HG03159 (cell line): ENCODE measurements around the gene CTSZ.
A peak's percentile ranks its signal among the peaks of the same experiment; 100 is the strongest.
"Not testable (repeated sequence)": the region's sequence is repeated elsewhere in the genome, so short reads cannot be mapped to it uniquely, and the experiment has no call there.

Experiments
- ATAC-seq: cut with Tn5 transposase; IDR thresholded peaks from one replicate; pipeline ENCODE4 v1.9.1; 2021; ENCODE audit warnings: mild to moderate bottlenecking, moderate library complexity; ENCODE audit not compliant: unreplicated experiment

The CTSZ gene

DNA sequence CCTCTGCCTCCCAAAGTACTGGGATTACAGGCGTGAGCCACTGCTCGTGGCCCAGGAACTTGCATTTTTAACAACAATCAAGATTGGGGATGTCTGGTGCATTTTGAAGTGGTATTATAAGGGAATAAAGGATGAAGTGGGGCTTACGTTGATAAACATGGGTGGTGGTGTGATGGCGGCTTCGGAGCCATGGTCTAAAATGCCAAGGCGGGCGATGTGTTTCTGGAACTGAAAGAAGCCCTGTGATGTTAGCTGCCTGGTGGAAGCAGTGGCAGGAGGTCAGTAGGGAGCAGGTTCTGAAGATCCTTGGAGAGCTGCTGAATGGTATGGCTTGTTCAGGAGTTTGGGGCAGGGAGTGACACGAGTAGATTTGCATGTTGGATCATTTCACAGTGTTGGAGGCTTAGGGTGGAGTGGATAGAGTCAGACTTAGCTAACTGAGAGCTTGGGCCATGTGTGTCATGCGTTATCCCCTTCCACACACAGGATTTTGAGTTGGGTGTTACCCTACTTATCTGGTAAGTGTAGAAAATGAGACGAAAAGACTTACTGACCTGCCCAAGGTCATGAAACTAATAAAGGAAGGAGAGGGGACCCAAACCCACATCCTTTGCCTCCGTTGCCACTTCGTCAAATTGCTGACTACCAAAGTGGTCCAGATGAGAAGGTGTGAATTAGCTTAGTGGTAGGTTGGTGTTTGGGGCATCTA lies 24.5 kb downstream of the CTSZ start:
- no peak for ATAC-seq

- peak; percentile 8 for ATAC-seq
These were observed 25.3 kb downstream of the CTSZ start for GRCh38 chr20:58981628-58982364.

DNA sequence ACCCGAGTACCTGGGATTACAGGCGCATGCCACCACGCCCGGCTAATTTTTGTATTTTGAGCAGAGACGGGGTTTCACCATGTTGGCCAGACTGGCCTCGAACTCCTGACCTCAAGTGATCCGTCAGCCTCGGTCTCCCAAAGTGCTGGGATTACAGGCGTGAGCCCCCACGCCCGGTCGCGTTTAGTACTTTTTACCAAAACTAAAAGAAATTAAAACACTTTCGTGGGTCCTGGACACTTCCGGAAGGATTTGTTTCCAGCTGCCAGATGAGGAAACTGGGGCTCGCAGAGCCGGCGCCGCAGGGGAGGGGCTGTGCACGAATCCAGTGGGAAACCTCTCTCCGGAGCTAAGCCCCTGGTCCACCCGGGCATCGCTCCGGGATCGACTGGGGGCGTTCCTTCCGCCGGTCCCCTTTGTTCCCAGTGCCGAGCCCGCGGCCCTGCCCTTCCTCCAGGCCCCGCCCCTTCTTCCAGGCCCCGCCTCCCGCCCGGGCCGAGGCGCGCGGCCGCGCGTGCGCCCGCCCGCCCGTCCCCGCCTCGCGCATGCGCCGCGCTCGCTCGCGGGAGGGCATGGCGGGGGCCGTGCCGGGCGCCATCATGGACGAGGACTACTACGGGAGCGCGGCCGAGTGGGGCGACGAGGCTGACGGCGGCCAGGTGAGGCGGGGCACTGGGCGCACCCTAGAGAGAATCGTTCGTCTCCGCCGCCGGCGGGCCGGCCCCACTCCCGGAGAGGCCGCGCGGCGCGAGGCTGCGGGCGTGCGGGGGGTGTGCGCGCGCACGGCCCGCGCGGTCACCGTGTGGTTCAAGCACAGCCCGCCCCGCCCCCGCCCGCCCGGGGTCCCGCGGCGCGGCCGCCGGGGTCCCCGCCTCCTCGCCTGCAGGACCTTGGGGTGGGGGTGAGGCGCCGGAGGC lies 26.1 kb downstream of the CTSZ start, which contains the start of gene NELFCD:
Gene NELFCD (plus strand): TSS at position 546 of the 917 bp plus-strand sequence. CDS start 54 bp downstream, at position 600.
- peak; percentile 68 for ATAC-seq

DNA sequence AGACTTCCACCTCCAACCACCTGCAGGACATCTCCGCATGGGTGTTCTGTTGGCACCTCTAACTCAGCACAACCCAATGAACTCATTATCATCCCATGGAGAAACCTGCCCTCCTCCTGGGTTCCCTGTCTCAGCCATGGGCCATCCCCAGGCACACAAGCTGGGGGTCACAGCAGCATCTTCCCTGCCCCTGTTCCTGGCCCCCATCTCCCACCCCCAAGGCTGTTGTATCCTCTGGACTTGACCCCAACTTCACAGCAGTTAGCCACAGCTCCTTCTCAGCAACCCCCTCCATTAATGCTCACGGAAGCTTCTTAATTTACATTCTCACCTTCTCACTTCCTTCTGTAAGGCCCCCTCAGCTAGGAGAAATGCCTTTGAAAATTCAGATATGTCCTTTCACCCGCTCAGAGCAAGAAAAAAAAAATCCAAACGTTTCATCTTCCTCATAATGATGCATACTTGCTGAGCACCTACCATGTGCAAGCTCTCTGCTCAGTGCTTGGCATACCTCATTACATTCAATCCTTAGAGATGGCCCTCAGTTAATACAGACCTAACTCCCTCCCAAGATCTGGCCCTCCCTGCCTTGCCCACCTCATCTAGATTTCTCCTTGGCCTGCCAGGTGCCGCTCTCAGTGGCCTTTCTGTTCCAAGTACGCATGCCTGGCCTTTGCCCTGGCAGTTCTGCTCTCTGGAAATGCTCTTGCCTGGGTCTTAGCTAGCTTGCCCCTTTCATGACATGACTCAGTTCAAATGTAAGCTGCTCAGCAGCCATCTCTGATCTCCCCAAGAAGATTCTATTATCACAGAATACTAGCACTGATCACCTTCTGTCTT lies 28.5 kb downstream of the CTSZ start:
- no peak for ATAC-seq

GRCh38 chr20:58976061-58976730 lies 30.9 kb downstream of the CTSZ start:
- ATAC-seq: no peak

- ATAC-seq: no peak
These were observed 31.7 kb downstream of the CTSZ start for GRCh38 chr20:58975353-58975752.

- ATAC-seq: no peak
These were observed 33.2 kb downstream of the CTSZ start for GRCh38 chr20:58973866-58974265.

DNA sequence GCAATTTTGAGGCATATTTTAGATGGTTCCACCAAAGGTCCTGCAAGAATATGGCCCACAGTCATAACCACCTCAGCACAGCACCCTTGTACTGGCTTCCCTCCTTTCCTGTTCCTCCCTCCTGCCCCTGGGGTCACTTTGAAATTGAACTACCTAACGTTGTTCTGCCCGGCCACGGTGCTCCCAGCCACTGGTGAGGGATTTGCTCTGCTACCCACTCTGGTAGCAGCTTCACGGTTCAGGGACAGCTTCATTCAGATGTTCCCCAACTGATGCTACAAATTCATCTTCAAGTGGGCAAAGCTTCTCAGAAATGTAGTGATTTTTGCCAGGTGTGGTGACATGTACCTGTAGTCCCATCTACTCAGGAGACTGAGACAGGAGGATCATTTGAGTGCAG lies 33.9 kb downstream of the CTSZ start:
- ATAC-seq: no peak

DNA sequence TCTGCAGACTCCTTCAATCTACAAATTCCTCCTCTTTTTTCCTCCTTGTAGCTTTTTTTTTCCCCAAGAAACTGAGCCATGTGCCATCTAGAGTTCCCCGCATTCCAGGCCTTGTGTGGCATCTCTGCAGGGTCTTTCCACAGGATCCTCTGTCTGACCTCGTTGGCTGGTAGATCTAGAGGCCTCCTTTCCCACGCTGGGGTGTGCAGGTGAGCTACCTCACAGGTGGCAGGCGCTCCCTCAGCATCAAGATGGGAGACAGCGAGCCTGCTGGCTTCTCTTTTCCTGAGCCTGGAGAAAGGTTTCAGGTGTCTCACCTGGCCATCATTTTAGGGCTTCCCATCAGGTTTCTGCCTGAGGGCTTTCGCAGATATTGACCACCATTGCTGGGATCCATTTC lies 35.6 kb downstream of the CTSZ start:
- ATAC-seq: no peak

DNA sequence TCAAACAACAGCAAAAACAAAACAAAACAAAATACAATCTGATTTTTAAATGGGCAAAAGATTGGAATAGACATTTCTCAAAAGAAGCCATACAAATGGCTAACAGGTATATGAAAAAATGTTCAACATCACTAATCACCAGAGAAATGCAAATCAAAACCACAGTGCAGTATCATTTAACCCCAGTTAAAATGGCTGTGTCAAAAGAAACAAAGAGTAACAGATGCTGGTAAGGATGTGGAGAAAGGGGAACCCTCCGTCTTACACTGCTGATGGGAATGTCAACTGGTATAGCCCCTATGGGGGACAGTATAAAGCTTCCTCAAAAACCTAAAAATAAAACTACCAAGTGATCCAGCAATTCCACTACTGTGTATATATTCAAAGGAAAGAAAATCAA lies 36.9 kb downstream of the CTSZ start:
- no peak for ATAC-seq

DNA sequence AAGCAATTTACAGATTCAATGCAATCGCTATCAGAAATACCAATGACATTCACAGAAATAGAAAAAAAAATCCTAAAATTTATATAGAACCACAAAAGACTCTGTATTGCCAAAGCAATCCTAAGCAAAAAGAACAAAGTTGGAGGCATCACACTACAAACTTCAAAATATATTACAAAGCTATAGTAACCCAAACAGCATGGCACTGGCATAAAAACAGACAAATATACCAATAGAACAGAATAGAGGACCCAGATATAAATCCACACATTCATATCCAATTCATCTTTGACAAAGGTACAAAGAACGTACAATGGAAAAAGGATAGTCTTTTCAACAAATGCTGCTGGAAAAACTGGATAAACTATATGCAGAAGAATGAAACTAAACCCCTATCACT lies 37.6 kb downstream of the CTSZ start:
- no peak for ATAC-seq

DNA sequence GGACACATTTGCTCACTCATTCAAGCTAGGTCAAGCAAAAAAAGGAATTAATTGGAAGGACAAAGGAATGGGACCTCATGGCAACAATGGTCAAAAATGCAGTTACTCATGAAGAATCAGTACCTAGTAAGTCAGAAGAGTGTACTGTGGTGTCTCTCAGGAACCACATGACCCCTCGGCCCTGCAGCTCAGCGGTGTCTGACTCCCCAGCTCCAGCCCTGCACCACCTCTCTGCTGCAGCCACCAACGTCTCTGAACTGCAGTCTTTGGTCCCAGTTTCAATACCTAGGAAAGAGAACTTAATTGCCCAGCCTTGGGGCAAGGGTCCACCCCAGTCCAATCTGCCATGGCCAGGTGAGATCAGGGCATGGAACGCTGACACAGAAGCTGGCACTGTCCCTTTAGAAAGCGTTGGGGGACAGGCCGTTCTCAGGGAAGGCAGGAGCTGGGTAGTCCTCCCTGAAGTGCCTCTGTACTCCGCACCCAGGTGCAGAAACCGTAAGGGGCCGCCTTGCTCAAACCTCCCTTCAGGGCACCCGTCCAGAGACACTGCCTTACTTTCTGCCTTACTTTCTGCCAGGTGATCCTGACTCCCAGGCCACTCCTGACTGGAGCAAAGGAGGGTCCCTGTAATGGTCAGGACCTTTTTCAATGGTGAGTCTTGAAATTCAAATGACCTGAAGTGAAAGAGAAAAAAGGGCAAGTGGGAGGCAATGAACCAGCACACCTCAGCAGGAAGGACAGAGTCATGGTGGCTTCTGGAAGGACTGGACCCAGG lies 39.2 kb downstream of the CTSZ start:
- ATAC-seq: no peak

GRCh38 chr20:58965270-58966064 lies 41.6 kb downstream of the CTSZ start:
- no peak for ATAC-seq

GRCh38 chr20:58963922-58964321 lies 43.1 kb downstream of the CTSZ start:
- ATAC-seq: not testable (repeated sequence)

DNA sequence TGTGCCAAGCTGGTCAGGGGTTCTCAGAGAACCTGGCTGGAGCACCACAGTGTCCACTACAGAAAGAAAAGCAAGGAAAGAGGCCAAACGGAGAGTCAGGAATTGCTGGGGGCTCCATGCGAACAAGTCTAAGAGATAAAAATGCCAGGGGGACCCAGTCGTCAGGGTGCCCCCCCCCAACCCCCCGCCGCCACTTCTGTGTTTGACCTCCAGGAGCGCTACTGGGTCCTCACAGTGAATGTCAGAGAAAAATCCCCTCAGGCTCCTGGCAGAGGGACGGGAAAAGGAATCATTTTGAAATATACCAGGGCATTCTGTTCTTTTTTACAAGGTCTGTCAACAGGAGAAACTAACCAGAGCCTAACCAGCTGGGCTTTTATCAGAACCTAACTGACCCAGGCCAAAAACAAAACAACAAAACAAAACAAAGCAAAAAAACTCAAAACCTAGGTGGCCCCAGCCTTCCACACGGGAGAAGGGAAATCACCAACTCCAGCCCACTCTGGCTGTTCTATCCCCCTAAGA lies 43.9 kb downstream of the CTSZ start:
- no peak for ATAC-seq

- no peak for ATAC-seq
These were observed 47.4 kb downstream of the CTSZ start for GRCh38 chr20:58959652-58960051.

DNA sequence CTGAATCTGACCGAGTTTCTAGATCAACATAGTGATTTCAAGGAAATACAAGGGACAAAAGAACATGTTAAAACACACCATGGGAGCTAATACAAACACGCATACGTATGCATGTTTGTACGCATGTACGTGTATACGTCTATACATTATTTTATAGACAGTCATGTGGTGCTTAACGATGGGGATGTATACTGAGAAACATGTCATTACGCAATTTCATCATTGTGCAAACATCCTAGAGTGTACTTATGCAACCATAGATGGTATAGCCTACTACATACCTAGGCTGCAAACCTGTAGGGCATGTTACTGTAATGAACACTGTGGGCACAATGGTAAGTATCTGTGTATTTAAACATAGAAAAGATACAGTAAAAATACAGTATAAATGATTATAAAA lies 51.0 kb downstream of the CTSZ start:
- ATAC-seq: no peak

- no peak for ATAC-seq
These were observed 54.0 kb downstream of the CTSZ start for GRCh38 chr20:58953050-58953449.
